GM21515 (cell line): ENCODE measurements around the gene VPS13C.
A peak's percentile ranks its signal among the peaks of the same experiment; 100 is the strongest.

Experiments used
- ATAC-seq: cut with Tn5 transposase; IDR thresholded peaks from one replicate; pipeline ENCODE4 v1.9.1; 2021; ENCODE audit not compliant: unreplicated experiment

VPS13C gene

GRCh38 chr15:62060113-62060895 is at the start of gene VPS13C:
Gene VPS13C (minus strand): TSS chr15:62060447. CDS start chr15:62060374, 73 bp downstream.
- ATAC-seq: peak; percentile 82

- no peak for ATAC-seq
These were observed 49.2 kb upstream of the VPS13C start for GRCh38 chr15:62109437-62109836.

GRCh38 chr15:62108411-62108810 is 48.2 kb upstream of the VPS13C start:
- no peak for ATAC-seq

- ATAC-seq: no peak
These were observed 47.4 kb upstream of the VPS13C start for GRCh38 chr15:62107571-62108121.

GRCh38 chr15:62106096-62106495 is 45.8 kb upstream of the VPS13C start:
- ATAC-seq: no peak

GRCh38 chr15:62105266-62105665 is 45.0 kb upstream of the VPS13C start:
- no peak for ATAC-seq

- ATAC-seq: no peak
These were observed 44.6 kb upstream of the VPS13C start for GRCh38 chr15:62104846-62105245.

GRCh38 chr15:62104401-62104800 is 44.2 kb upstream of the VPS13C start:
- no peak for ATAC-seq

- ATAC-seq: no peak
These were observed 43.2 kb upstream of the VPS13C start for GRCh38 chr15:62103431-62103830.

GRCh38 chr15:62099094-62099601 is 38.9 kb upstream of the VPS13C start:
- ATAC-seq: no peak

- ATAC-seq: no peak
These were observed 34.1 kb upstream of the VPS13C start for GRCh38 chr15:62094388-62094787.

GRCh38 chr15:62093809-62094208 is 33.6 kb upstream of the VPS13C start:
- ATAC-seq: no peak

- no peak for ATAC-seq
These were observed 30.7 kb upstream of the VPS13C start for GRCh38 chr15:62090988-62091387.

- no peak for ATAC-seq
These were observed 29.4 kb upstream of the VPS13C start for GRCh38 chr15:62089616-62090015.

- ATAC-seq: no peak
These were observed 28.1 kb upstream of the VPS13C start for GRCh38 chr15:62088353-62088693.

- ATAC-seq: no peak
These were observed 27.6 kb upstream of the VPS13C start for GRCh38 chr15:62087671-62088352.

- ATAC-seq: no peak
These were observed 25.5 kb upstream of the VPS13C start for GRCh38 chr15:62085740-62086139.

GRCh38 chr15:62083194-62084154 is 23.2 kb upstream of the VPS13C start:
- ATAC-seq: no peak

GRCh38 chr15:62079594-62079993 is 19.3 kb upstream of the VPS13C start:
- ATAC-seq: no peak

- no peak for ATAC-seq
These were observed 15.5 kb upstream of the VPS13C start for GRCh38 chr15:62075595-62076277.
